ENCODE results near the gene SPOP.

SPOP gene

DNA sequence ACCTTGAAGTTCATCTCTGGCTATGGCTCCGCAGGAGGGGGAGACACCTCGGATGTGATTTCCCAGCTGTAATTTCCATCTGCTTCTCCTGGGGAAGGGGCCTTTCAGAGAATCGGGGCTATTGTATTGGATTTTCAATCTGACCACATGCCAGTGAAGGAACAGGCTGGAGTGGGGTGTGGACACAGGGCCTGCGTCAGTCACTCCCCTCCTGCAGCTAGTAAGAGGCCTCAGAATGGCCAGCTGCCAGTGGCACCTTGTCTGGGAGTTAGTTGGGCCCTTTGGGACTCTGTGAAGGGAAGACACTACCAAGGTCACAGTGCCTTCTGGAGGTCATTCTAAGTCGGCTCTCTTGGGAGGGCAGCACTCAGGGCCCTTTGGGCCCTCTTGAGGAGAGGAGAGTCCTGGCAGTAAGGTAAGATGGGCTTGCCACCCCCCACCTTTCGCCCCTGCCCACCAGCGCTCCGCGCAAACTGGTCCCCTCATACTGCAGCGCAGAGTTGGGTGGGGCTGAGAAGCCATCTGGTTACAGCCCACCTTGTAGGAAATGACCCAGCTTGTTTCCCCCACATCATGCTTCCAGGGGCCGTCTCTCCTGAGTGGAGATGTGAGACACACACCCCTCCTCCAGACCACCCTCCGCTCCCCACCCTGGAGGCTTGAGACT is 96.8 kb downstream of the SPOP start:
- Histone ChIP-seq H3K27me3 (ENCODE audit: control insufficient read depth, insufficient read depth, low read length) (no peaks in the 10 kb centered on the region), H3K79me2 (no peaks in the 10 kb centered on the region), H3K9ac (no peak overlapping the region), H2AFZ (no peak overlapping the region), H3K9me3 (ENCODE audit: control insufficient read depth, low read length) (no peaks in the 10 kb centered on the region), H3K4me3 (ENCODE audit: low read depth, low read length) (no peak overlapping the region), H3K4me1 (no peaks in the 10 kb centered on the region), H3K36me3 (ENCODE audit: control insufficient read depth, insufficient read depth, low read length) (no peaks in the 10 kb centered on the region), H3K4me2 (ENCODE audit: low read length) (no peak overlapping the region), H3K27ac (no peak overlapping the region)
- TF ChIP-seq, protein P1, sequence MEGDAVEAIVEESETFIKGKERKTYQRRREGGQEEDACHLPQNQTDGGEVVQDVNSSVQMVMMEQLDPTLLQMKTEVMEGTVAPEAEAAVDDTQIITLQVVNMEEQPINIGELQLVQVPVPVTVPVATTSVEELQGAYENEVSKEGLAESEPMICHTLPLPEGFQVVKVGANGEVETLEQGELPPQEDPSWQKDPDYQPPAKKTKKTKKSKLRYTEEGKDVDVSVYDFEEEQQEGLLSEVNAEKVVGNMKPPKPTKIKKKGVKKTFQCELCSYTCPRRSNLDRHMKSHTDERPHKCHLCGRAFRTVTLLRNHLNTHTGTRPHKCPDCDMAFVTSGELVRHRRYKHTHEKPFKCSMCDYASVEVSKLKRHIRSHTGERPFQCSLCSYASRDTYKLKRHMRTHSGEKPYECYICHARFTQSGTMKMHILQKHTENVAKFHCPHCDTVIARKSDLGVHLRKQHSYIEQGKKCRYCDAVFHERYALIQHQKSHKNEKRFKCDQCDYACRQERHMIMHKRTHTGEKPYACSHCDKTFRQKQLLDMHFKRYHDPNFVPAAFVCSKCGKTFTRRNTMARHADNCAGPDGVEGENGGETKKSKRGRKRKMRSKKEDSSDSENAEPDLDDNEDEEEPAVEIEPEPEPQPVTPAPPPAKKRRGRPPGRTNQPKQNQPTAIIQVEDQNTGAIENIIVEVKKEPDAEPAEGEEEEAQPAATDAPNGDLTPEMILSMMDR (IDR thresholded peaks at IDR 0.05) = no peak

DNA sequence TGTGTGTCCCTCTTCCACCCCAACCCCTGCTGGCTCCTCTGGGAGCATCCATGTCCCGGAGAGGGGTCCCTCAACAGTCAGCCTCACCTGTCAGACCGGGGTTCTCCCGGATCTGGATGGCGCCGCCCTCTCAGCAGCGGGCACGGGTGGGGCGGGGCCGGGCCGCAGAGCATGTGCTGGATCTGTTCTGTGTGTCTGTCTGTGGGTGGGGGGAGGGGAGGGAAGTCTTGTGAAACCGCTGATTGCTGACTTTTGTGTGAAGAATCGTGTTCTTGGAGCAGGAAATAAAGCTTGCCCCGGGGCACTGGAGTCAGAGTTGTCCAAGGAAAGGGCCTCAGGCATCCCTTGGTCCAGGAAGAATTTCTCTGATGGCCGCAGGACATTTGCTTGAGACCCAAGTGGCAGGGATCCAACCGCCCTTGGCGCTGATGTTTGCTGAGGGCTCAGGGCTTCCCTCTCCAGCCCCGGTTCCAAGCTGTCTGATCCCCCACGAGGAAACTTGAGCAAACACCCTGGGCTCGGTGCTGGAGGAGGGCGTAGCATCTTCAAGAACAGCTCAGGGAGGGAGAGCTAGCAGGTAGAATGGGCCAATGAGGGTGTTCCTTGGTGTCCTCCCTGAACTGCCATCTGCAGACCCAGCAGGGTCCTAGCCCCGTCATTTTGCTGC is 97.7 kb downstream of the SPOP start:
- Histone ChIP-seq H2AFZ (no peak overlapping the region), H3K4me1 (no peaks in the 10 kb centered on the region), H3K27ac (no peak overlapping the region), H3K9ac (no peak overlapping the region), H3K9me3 (ENCODE audit: control insufficient read depth, low read length) (no peaks in the 10 kb centered on the region), H3K27me3 (ENCODE audit: control insufficient read depth, insufficient read depth, low read length) (no peaks in the 10 kb centered on the region), H3K79me2 (no peaks in the 10 kb centered on the region), H3K36me3 (ENCODE audit: control insufficient read depth, insufficient read depth, low read length) (no peaks in the 10 kb centered on the region), H3K4me2 (ENCODE audit: low read length) (no peak overlapping the region), H3K4me3 (ENCODE audit: low read depth, low read length) (no peak overlapping the region)
- TF ChIP-seq, protein P1 (IDR thresholded peaks at IDR 0.05) = no peak

DNA sequence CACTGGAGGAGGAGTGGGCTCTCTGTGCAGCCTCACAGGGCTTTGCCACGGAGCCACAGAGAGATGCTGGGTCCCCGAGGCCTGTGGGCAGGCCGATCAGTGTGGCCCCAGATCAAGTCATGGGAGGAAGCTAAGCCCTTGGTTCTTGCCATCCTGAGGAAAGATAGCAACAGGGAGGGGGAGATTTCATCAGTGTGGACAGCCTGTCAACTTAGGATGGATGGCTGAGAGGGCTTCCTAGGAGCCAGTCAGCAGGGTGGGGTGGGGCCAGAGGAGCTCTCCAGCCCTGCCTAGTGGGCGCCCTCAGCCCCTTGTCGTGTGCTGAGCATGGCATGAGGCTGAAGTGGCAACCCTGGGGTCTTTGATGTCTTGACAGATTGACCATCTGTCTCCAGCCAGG is 98.4 kb downstream of the SPOP start:
- H3K4me3 ChIP-seq (ENCODE audit: low read depth, low read length) = no peak overlapping the region
- H3K79me2 ChIP-seq = no peaks in the 10 kb centered on the region
- no peak overlapping the region for H3K27ac ChIP-seq
- TF ChIP-seq, protein P1 (IDR thresholded peaks at IDR 0.05) = no peak
- H3K4me1 ChIP-seq = no peaks in the 10 kb centered on the region
- no peaks in the 10 kb centered on the region for H3K36me3 ChIP-seq (ENCODE audit: control insufficient read depth, insufficient read depth, low read length)
- no peak overlapping the region for H3K9ac ChIP-seq
- no peaks in the 10 kb centered on the region for H3K27me3 ChIP-seq (ENCODE audit: control insufficient read depth, insufficient read depth, low read length)
- no peak overlapping the region for H2AFZ ChIP-seq
- H3K4me2 ChIP-seq (ENCODE audit: low read length) = no peak overlapping the region
- no peaks in the 10 kb centered on the region for H3K9me3 ChIP-seq (ENCODE audit: control insufficient read depth, low read length)

DNA sequence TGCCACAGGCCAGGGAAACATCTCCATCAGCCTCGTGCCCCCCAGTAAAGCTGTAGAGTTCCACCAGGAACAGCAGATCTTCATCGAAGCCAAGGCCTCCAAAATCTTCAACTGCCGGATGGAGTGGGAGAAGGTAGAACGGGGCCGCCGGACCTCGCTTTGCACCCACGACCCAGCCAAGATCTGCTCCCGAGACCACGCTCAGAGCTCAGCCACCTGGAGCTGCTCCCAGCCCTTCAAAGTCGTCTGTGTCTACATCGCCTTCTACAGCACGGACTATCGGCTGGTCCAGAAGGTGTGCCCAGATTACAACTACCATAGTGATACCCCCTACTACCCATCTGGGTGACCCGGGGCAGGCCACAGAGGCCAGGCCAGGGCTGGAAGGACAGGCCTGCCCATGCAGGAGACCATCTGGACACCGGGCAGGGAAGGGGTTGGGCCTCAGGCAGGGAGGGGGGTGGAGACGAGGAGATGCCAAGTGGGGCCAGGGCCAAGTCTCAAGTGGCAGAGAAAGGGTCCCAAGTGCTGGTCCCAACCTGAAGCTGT is 98.9 kb downstream of the SPOP start:
- Histone ChIP-seq H3K79me2 (no peaks in the 10 kb centered on the region), H2AFZ (no peak overlapping the region), H3K36me3 (ENCODE audit: control insufficient read depth, insufficient read depth, low read length) (no peaks in the 10 kb centered on the region), H3K9me3 (ENCODE audit: control insufficient read depth, low read length) (no peaks in the 10 kb centered on the region), H3K4me1 (no peaks in the 10 kb centered on the region), H3K9ac (no peak overlapping the region), H3K4me3 (ENCODE audit: low read depth, low read length) (no peak overlapping the region), H3K27me3 (ENCODE audit: control insufficient read depth, insufficient read depth, low read length) (no peaks in the 10 kb centered on the region), H3K27ac (no peak overlapping the region), H3K4me2 (ENCODE audit: low read length) (no peak overlapping the region)
- TF ChIP-seq, protein P1 (IDR thresholded peaks at IDR 0.05) = no peak
